ENCODE results near the gene SPAG16. TPM values are rescaled to one million over a fixed set of nuclear protein-coding genes. Genes with fewer than 3 reads are reported as not detected.

The SPAG16 gene
- total RNA-seq, 4 donors from 2014 or later = 5.0 to 73.8 (median 21.6) TPM

DNA sequence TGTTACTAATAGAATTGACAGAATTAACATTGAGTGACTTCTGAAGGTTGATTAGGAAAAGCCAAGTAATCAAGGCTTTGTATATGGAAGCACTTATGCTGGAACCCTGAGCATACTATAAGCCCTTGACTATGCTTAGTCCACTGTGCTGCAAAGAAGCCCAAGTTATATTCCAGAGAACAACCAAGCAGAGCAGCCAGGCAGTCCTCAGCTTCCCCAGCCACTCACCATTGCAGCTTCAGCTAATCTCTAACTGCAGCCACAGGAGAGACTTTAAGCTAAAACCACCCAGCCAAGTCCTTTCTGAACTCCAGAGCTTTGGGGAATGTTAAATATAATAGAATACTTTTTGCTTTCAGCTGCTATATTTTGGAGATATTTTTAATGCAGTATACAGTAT is 962.2 kb downstream of the SPAG16 start:
- Histone ChIP-seq H3K36me3 (no peaks in the 10 kb centered on the region), H3K27me3 (no peaks in the 10 kb centered on the region), H3K4me1 (no peaks in the 10 kb centered on the region), H3K4me3 (no peak overlapping the region), H3K27ac (no peak overlapping the region), H3K9me3 (no peaks in the 10 kb centered on the region)
- no peak for DNase-seq
- intact Hi-C loops (cut with DNase I; ENCODE audit: low total_unique reads) = no loop called here
- TF ChIP-seq POLR2A (IDR thresholded peaks at IDR 0.05) = no peak
- TF ChIP-seq, protein P1, sequence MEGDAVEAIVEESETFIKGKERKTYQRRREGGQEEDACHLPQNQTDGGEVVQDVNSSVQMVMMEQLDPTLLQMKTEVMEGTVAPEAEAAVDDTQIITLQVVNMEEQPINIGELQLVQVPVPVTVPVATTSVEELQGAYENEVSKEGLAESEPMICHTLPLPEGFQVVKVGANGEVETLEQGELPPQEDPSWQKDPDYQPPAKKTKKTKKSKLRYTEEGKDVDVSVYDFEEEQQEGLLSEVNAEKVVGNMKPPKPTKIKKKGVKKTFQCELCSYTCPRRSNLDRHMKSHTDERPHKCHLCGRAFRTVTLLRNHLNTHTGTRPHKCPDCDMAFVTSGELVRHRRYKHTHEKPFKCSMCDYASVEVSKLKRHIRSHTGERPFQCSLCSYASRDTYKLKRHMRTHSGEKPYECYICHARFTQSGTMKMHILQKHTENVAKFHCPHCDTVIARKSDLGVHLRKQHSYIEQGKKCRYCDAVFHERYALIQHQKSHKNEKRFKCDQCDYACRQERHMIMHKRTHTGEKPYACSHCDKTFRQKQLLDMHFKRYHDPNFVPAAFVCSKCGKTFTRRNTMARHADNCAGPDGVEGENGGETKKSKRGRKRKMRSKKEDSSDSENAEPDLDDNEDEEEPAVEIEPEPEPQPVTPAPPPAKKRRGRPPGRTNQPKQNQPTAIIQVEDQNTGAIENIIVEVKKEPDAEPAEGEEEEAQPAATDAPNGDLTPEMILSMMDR (IDR thresholded peaks at IDR 0.05) = no peak

DNA sequence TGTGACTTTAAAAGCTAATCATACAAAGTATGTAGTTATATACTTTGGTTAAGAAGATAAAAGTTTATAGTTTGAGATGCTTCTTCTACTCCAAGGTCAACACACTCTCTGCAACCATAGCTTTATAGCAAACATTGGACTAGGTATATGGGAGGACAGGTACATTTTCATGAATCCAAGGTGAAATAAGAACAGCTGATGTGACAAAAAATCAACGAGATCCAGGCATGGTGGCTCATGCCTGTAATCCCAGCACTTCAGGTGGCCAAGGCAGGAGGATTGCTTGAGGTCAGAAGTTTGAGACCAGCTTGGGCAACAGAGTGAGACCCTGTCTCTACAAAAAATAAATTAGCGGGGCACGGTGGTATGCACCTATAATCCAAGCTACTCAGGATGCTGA is 963.3 kb downstream of the SPAG16 start:
- intact Hi-C loops (cut with DNase I; ENCODE audit: low total_unique reads) = no loop called here
- Histone ChIP-seq H3K4me3 (no peak overlapping the region), H3K4me1 (no peaks in the 10 kb centered on the region), H3K27ac (no peak overlapping the region), H3K9me3 (no peaks in the 10 kb centered on the region), H3K27me3 (no peaks in the 10 kb centered on the region), H3K36me3 (no peaks in the 10 kb centered on the region)
- DNase-seq = no peak
- TF ChIP-seq POLR2A (IDR thresholded peaks at IDR 0.05) = no peak
- TF ChIP-seq, protein P1 (IDR thresholded peaks at IDR 0.05) = no peak

DNA sequence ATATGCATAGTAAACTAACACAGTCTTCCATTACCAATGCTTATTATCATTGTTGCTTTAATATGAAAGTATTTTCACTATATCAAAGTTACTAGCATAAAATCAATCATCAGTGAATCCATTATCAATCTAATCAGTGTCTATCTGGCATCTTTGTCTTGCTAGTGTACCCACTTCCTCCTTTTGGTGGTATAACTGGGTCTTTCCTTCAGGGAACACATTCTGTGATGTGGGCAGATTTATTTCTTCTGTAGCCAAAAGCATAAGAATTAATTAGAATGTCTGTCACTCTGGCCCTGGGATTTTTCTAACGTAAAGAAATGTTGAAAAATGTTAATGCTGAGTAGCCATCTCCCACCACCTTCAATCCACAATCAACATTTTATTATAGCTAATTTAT is 970.8 kb downstream of the SPAG16 start:
- no peak for TF ChIP-seq POLR2A (IDR thresholded peaks at IDR 0.05)
- TF ChIP-seq, protein P1 (IDR thresholded peaks at IDR 0.05) = no peak
- intact Hi-C loops (cut with DNase I; ENCODE audit: low total_unique reads) = no loop called here
- no peak overlapping the region for H3K27ac ChIP-seq
- H3K4me1 ChIP-seq = no peaks in the 10 kb centered on the region
- no peaks in the 10 kb centered on the region for H3K9me3 ChIP-seq
- H3K36me3 ChIP-seq = no peaks in the 10 kb centered on the region
- no peak overlapping the region for H3K4me3 ChIP-seq
- no peak for DNase-seq
- no peaks in the 10 kb centered on the region for H3K27me3 ChIP-seq

DNA sequence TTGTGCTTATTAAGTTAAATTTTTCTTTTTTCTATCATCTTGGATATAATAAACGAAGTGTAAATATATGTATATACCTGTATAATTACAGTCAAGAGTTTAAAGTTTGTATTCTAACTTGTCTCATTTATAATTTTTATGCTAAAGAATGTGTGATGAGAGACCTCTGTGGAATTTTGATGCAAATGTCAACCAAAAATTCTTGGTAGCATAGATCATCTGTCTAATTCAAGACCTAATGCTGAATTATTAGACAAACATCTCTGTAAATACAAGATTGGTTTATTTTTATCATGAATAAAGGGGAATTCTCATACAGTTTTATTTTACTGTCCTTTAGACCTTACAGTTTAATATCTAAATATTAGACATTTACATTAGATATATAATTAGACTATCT is 977.4 kb downstream of the SPAG16 start:
- no peak for TF ChIP-seq POLR2A (IDR thresholded peaks at IDR 0.05)
- TF ChIP-seq, protein P1 (IDR thresholded peaks at IDR 0.05) = no peak

DNA sequence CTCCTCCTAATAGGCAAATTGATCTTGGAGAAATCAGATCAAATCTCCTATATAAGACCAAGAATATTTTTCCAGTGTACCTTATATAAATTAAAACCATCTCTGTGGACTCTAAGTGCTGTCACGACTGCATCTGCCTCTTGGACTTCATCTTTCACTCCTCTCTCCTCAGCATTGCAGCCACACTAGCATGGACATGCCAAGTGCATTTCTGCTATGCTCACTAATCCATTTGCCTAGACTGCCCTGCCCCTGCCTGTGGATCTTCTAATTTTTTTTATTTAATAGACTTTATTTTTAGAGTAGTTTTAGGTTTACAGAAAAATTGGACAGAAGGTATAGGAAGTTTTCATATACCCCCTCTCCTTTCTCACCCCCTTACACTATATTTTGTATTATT is 979.9 kb downstream of the SPAG16 start:
- Histone ChIP-seq H3K4me1 (no peaks in the 10 kb centered on the region), H3K27ac (no peak overlapping the region), H3K4me3 (no peak overlapping the region), H3K27me3 (no peaks in the 10 kb centered on the region), H3K9me3 (no peaks in the 10 kb centered on the region), H3K36me3 (no peaks in the 10 kb centered on the region)
- intact Hi-C loops (cut with DNase I; ENCODE audit: low total_unique reads) = no loop called here
- TF ChIP-seq POLR2A (IDR thresholded peaks at IDR 0.05) = no peak
- TF ChIP-seq, protein P1 (IDR thresholded peaks at IDR 0.05) = no peak
- DNase-seq = no peak

More for the DNA sequence above, 977.4 kb downstream of the SPAG16 start:
- H3K27ac ChIP-seq = no peak overlapping the region
- H3K4me3 ChIP-seq = no peak overlapping the region
- H3K36me3 ChIP-seq = no peaks in the 10 kb centered on the region
- intact Hi-C loops (cut with DNase I; ENCODE audit: low total_unique reads) = no loop called here
- no peak for DNase-seq
- H3K9me3 ChIP-seq = no peaks in the 10 kb centered on the region
- H3K4me1 ChIP-seq = no peaks in the 10 kb centered on the region
- no peaks in the 10 kb centered on the region for H3K27me3 ChIP-seq
